Activated B cell treated with CpG ODN at 0.5 μM for 24 hours (primary cell): ENCODE measurements around the gene NCOR2. TPM values are rescaled to one million over a fixed set of nuclear protein-coding genes. Genes with fewer than 3 reads are reported as not detected.
A peak's percentile ranks its signal among the peaks of the same experiment; 100 is the strongest.

ENCODE experiments used
- ATAC-seq: fragments of 200-7000 bp; cut with Tn5 transposase; one replicate; pipeline ENCODE4 v1.10.0; 2021; ENCODE audit warnings: low read depth, mild to moderate bottlenecking, moderate library complexity
- CTCF ChIA-PET: fragments of 350-600 bp; sonication (Branson Sonifier 250); formaldehyde crosslinking; loops from one replicate; lab custom pipeline; 2021; ENCODE audit warnings: antibody characterized with exemption; lab: Charles Lee
- POLR2A ChIA-PET: fragments of 350-600 bp; sonication (Branson Sonifier 250); formaldehyde crosslinking; loops from one replicate; lab custom pipeline; 2021; ENCODE audit warnings: antibody characterized with exemption; lab: Charles Lee
- DNase-seq: peaks from one replicate; pipeline ENCODE4 v3.0.0; 2022
- H3K27ac Mint-ChIP-seq: one replicate; pipeline ENCODE4 v1.8.0; 2020; ENCODE audit warnings: mixed read lengths
- H3K27me3 Mint-ChIP-seq: one replicate; pipeline ENCODE4 v1.8.0; 2021; ENCODE audit warnings: mixed read lengths
- H3K36me3 Mint-ChIP-seq: one replicate; pipeline ENCODE4 v1.8.0; 2021; ENCODE audit warnings: low read depth, mixed read lengths
- H3K4me1 Mint-ChIP-seq: one replicate; pipeline ENCODE4 v1.8.0; 2021; ENCODE audit warnings: mixed read lengths
- H3K4me3 Mint-ChIP-seq: one replicate; pipeline ENCODE4 v1.8.0; 2020; ENCODE audit warnings: mild to moderate bottlenecking, mixed read lengths
- H3K9me3 Mint-ChIP-seq: one replicate; pipeline ENCODE4 v1.8.0; 2020; ENCODE audit warnings: mixed read lengths
- CTCF ChIP-seq: fragments of 200-600 bp; IDR thresholded peaks from one replicate; pipeline ENCODE4 v1.8.0; 2022; ENCODE audit warnings: antibody characterized with exemption, mild to moderate bottlenecking
- intact Hi-C: fragments of 100-400 bp; cut with micrococcal nuclease; formaldehyde crosslinking; loops from one replicate; pipeline ENCODE4 v1.15.1; 2024
- total RNA-seq: library from RNA; stranded (reverse); gene quantifications from 2 replicates; pipeline ENCODE4 v1.2.3, GENCODE V29; 2022

The NCOR2 gene
- total RNA-seq, 1 donor from 2014 or later, result 154 TPM

GRCh38 chr12:124545508-124546418, 21.6 kb downstream of the NCOR2 start:
- peak overlapping the region; percentile 65 for H3K4me3 Mint-ChIP-seq
- no peaks in the 10 kb centered on the region for H3K9me3 Mint-ChIP-seq
- no peaks in the 10 kb centered on the region for H3K36me3 Mint-ChIP-seq
- intact Hi-C loops, result loop anchor here (1.0 to 5.0 kb wide), 3 partner anchors 23 to 167 kb away; no protein-coding TSS in a partner anchor
- ChIA-PET POLR2A (interaction anchor here (0.6 to 1.5 kb wide), 9 partner anchors 8 to 155 kb away, joined by 3 to 4 read pairs (median 4); no protein-coding TSS in a partner anchor), CTCF (interaction anchor here (1.5 kb wide), 1 partner anchor 79 kb away, joined by 5 read pairs; no protein-coding TSS in a partner anchor)
- no peak for TF ChIP-seq CTCF
- ATAC-seq (peak; percentile 75), DNase-seq (peak; percentile 49)
- peaks cover 70% of the 10 kb centered on the region for H3K4me1 Mint-ChIP-seq
- peak overlapping the region; percentile 69 for H3K27ac Mint-ChIP-seq
- no peaks in the 10 kb centered on the region for H3K27me3 Mint-ChIP-seq

GRCh38 chr12:124544983-124545382, 22.4 kb downstream of the NCOR2 start:
- no peak for DNase-seq
- H3K4me3 Mint-ChIP-seq, result peak overlapping the region; percentile 65
- no peak for ATAC-seq

GRCh38 chr12:124544311-124544970, 23.0 kb downstream of the NCOR2 start:
- POLR2A ChIA-PET, result interaction anchor here (0.7 to 1.1 kb wide), 3 partner anchors 18 to 91 kb away, joined by 3 to 7 read pairs (median 4); no protein-coding TSS in a partner anchor
- Mint-ChIP-seq H3K4me3 (no peak overlapping the region), H3K36me3 (no peaks in the 10 kb centered on the region), H3K4me1 (peaks cover 62% of the 10 kb centered on the region), H3K27ac (peak overlapping the region; percentile 46), H3K27me3 (no peaks in the 10 kb centered on the region), H3K9me3 (no peaks in the 10 kb centered on the region)
- CTCF ChIA-PET, result no interaction called here
- DNase-seq (no peak), ATAC-seq (no peak)
- TF ChIP-seq CTCF, result no peak
- intact Hi-C loops, result no loop called here

More at GRCh38 chr12:124544983-124545382, 22.4 kb downstream of the NCOR2 start:
- Mint-ChIP-seq H3K9me3 (no peaks in the 10 kb centered on the region), H3K27ac (no peak overlapping the region), H3K36me3 (no peaks in the 10 kb centered on the region), H3K27me3 (no peaks in the 10 kb centered on the region), H3K4me1 (peaks cover 62% of the 10 kb centered on the region)
- ChIA-PET CTCF (interaction anchor here (1.5 kb wide), 1 partner anchor 78 kb away, joined by 5 read pairs; no protein-coding TSS in a partner anchor), POLR2A (interaction anchor here (1.1 to 1.5 kb wide), 4 partner anchors 9 to 67 kb away, joined by 3 to 4 read pairs (median 4); no protein-coding TSS in a partner anchor)
- no peak for TF ChIP-seq CTCF
- intact Hi-C loops, result loop anchor here (1.0 to 5.0 kb wide), 3 partner anchors 23 to 167 kb away; no protein-coding TSS in a partner anchor

GRCh38 chr12:124543590-124544310, 23.7 kb downstream of the NCOR2 start:
- intact Hi-C loops, result no loop called here
- ChIA-PET CTCF (no interaction called here), POLR2A (interaction anchor here (0.7 to 0.9 kb wide), 2 partner anchors 87 to 91 kb away, joined by 3 to 7 read pairs; no protein-coding TSS in a partner anchor)
- DNase-seq (peak; percentile 32), ATAC-seq (peak; percentile 29)
- Mint-ChIP-seq H3K4me3 (peak overlapping the region; percentile 8), H3K9me3 (no peaks in the 10 kb centered on the region), H3K27ac (peak overlapping the region; percentile 73), H3K4me1 (peaks cover 61% of the 10 kb centered on the region), H3K27me3 (no peaks in the 10 kb centered on the region), H3K36me3 (no peaks in the 10 kb centered on the region)
- no peak for TF ChIP-seq CTCF
